Body of pancreas (tissue), 4 donors: ENCODE measurements around the gene EIF4EBP2. TPM values are rescaled to one million over a fixed set of nuclear protein-coding genes. Genes with fewer than 3 reads are reported as not detected.

Source experiments
- ATAC-seq: fragments of 150-250 bp; one replicate; pipeline ENCODE4 v1.9.1; 2016
- DNase-seq, 4 donors: peaks; one replicate each; pipeline ENCODE4 v3.0.0-alpha.2; 2019
- H3K27ac ChIP-seq, 4 donors: fragments of 200-600 bp; sonication (generic); 1 replicate in 3 of 4; 2 replicates in 1 of 4; pipeline versions ENCODE4 v1.5.1 to v1.6.1; 2016 to 2019; ENCODE audit warnings: mild to moderate bottlenecking in 1 of 4, mixed read lengths in 1 of 4, moderate library complexity in 1 of 4
- H3K27me3 ChIP-seq, 2 donors: fragments of 200-600 bp; sonication (generic); one replicate each; pipeline ENCODE4 v1.6.0; 2016; ENCODE audit warnings: mild to moderate bottlenecking in 1 of 2
- H3K36me3 ChIP-seq, 2 donors: fragments of 200-600 bp; sonication (generic); replicated peaks in 1 of 2; 2 replicates each; pipeline ENCODE4 v1.5.1; 2016; ENCODE audit warnings: low read depth in 2 of 2; ENCODE audit not compliant: insufficient read depth in 1 of 2
- H3K4me1 ChIP-seq: fragments of 200-600 bp; sonication (generic); one replicate; pipeline ENCODE4 v1.6.0; 2016
- H3K4me3 ChIP-seq, 2 donors: fragments of 200-600 bp; sonication (generic); 1 replicate in 1 of 2; 2 replicates in 1 of 2; pipeline ENCODE4 v1.5.1; 2016 to 2019
- H3K9me3 ChIP-seq, 3 donors: fragments of 200-600 bp; sonication (generic); 1 replicate in 2 of 3; 2 replicates in 1 of 3; pipeline ENCODE4 v1.5.1; 2016
- CTCF ChIP-seq, 7 experiments: fragments of 450-650 bp in 4 of 7; fragments of 200-600 bp in 3 of 7; sonication (generic) in 3 of 7; IDR thresholded peaks; one replicate each; pipeline ENCODE4 v1.5.1; 2016 to 2019; ENCODE audit warnings: antibody characterized with exemption in 7 of 7
- POLR2A ChIP-seq, 3 donors: fragments of 450-650 bp; IDR thresholded peaks; one replicate each; pipeline ENCODE4 v1.6.1; 2016; ENCODE audit warnings: antibody characterized with exemption in 3 of 3, mild to moderate bottlenecking in 2 of 3
- WGBS, 2 donors: methylation state at CpG; one replicate each; pipeline ENCODE4 v1.1.5; 2017; 5-methylcytosine and 5-hydroxymethylcytosine counted together
- intact Hi-C: fragments of 100-400 bp; cut with DNase I; formaldehyde crosslinking; loops from one replicate; pipeline ENCODE4 v1.15.1; 2023
- total RNA-seq, 2 donors: library from RNA; depleted of rRNA; stranded (reverse); fragments of >200 nt; gene quantifications; one replicate each; pipeline ENCODE4 v1.1.0, GENCODE V29; 2016

EIF4EBP2 gene
- total RNA-seq, 2 donors from 2014 or later = 44.9 to 47.1 TPM

GRCh38 chr10:70465832-70466231, 61.9 kb downstream of the EIF4EBP2 start:
- intact Hi-C loops = no loop called here
- WGBS, 2 donors = 74 to 75% methylated on average over 2 of the region's 2 CpGs
- no peaks in the 10 kb centered on the region for H3K9me3 ChIP-seq
- no peak for TF ChIP-seq POLR2A (IDR thresholded peaks at IDR 0.05)
- no peak for TF ChIP-seq CTCF (IDR thresholded peaks at IDR 0.05)
- DNase-seq = no peak
- H3K27me3 ChIP-seq = no peaks in the 10 kb centered on the region
- H3K4me1 ChIP-seq = peaks cover 18% of the 10 kb centered on the region
- H3K27ac ChIP-seq = no peak overlapping the region
- no peak overlapping the region for H3K4me3 ChIP-seq
- no peak for ATAC-seq
- no peaks in the 10 kb centered on the region for H3K36me3 ChIP-seq

- H3K27me3 ChIP-seq = no peaks in the 10 kb centered on the region
- H3K4me3 ChIP-seq = no peak overlapping the region
- no peaks in the 10 kb centered on the region for H3K36me3 ChIP-seq
- 67 to 76% methylated on average over 2 to 3 of the region's 3 CpGs for WGBS, 2 donors
- H3K4me1 ChIP-seq = peaks cover 12% of the 10 kb centered on the region
- H3K9me3 ChIP-seq = no peaks in the 10 kb centered on the region
- H3K27ac ChIP-seq = no peak overlapping the region
- no peak for DNase-seq
- no peak for TF ChIP-seq POLR2A (IDR thresholded peaks at IDR 0.05)
- TF ChIP-seq CTCF (IDR thresholded peaks at IDR 0.05) = no peak
- no peak for ATAC-seq
- intact Hi-C loops = no loop called here
These were observed 63.0 kb downstream of the EIF4EBP2 start for GRCh38 chr10:70466951-70467350.

GRCh38 chr10:70472799-70473454, 69.0 kb downstream of the EIF4EBP2 start:
- no peak for ATAC-seq
- Histone ChIP-seq H3K36me3 (no peaks in the 10 kb centered on the region), H3K4me3 (no peak overlapping the region), H3K27ac (no peak overlapping the region), H3K27me3 (no peaks in the 10 kb centered on the region), H3K4me1 (peaks cover 7% of the 10 kb centered on the region), H3K9me3 (no peaks in the 10 kb centered on the region)
- intact Hi-C loops = loop anchor here (10.0 kb wide), 1 partner anchor 282 kb away; no protein-coding TSS in a partner anchor
- TF ChIP-seq CTCF (IDR thresholded peaks at IDR 0.05) (no peak), POLR2A (IDR thresholded peaks at IDR 0.05) (no peak)
- DNase-seq = no peak
- WGBS, 2 donors = 50 to 65% methylated on average over 6 to 8 of the region's 8 CpGs

GRCh38 chr10:70474780-70475179, 70.8 kb downstream of the EIF4EBP2 start:
- TF ChIP-seq POLR2A (IDR thresholded peaks at IDR 0.05) (no peak), CTCF (IDR thresholded peaks at IDR 0.05) (no peak)
- WGBS, 2 donors = 85 to 91% methylated on average over 2 of the region's 2 CpGs
- Histone ChIP-seq H3K27ac (no peak overlapping the region), H3K9me3 (no peaks in the 10 kb centered on the region), H3K27me3 (no peaks in the 10 kb centered on the region), H3K36me3 (no peaks in the 10 kb centered on the region), H3K4me1 (peaks cover 23% of the 10 kb centered on the region), H3K4me3 (no peak overlapping the region)
- intact Hi-C loops = loop anchor here (10.0 kb wide), 1 partner anchor 280 kb away; no protein-coding TSS in a partner anchor
- ATAC-seq (no peak), DNase-seq (no peak)

DNA sequence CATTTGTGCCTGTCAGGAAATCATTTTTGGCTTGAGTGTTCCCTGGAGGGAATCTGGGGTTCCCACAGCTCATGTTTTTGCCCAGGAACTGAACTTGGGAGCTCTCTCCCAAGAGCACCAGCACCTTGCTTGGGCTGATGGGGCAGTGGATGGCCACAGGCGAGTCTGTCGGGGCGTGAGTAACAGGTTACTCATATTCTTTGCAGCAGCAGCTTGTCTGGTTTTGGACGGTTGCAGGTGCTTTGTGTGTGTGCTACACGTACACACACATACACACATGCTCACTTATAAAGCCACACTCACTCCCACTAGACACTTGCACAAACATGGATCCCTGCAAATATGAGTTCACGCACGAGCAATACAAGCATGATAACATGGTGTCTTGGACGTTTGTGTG, 71.7 kb downstream of the EIF4EBP2 start:
- Histone ChIP-seq H3K4me3 (no peak overlapping the region), H3K9me3 (no peaks in the 10 kb centered on the region), H3K4me1 (peaks cover 32% of the 10 kb centered on the region), H3K27me3 (no peaks in the 10 kb centered on the region), H3K36me3 (no peaks in the 10 kb centered on the region), H3K27ac (no peak overlapping the region)
- no peak for TF ChIP-seq CTCF (IDR thresholded peaks at IDR 0.05)
- TF ChIP-seq POLR2A (IDR thresholded peaks at IDR 0.05) = no peak
- no peak for ATAC-seq
- WGBS, 2 donors = 79 to 80% methylated on average over 8 of the region's 8 CpGs
- intact Hi-C loops = loop anchor here (10.0 kb wide), 1 partner anchor 279 kb away; no protein-coding TSS in a partner anchor
- DNase-seq = no peak
